Measurements from ENCODE around the gene ARHGEF4. TPM values are rescaled to one million over a fixed set of nuclear protein-coding genes. Genes with fewer than 3 reads are reported as not detected.

The ARHGEF4 gene
- total RNA-seq, 1 experiment from 2014 or later = 0.80 TPM

GRCh38 chr2:131014141-131014540 lies 177.4 kb downstream of the ARHGEF4 start:
- Histone ChIP-seq H3K27me3 (ENCODE audit: control insufficient read depth, insufficient read depth, low read length) (no peaks in the 10 kb centered on the region), H3K9me3 (ENCODE audit: control insufficient read depth, insufficient read depth, low read depth, low read length) (no peaks in the 10 kb centered on the region), H3K4me3 (ENCODE audit: low read depth in 2 of 2, low read length in 2 of 2) (no peak overlapping the region), H3K36me3 (ENCODE audit: control insufficient read depth, insufficient read depth, low read length) (no peaks in the 10 kb centered on the region), H3K27ac (ENCODE audit: low read length) (no peak overlapping the region), H3K4me1 (ENCODE audit: control insufficient read depth, insufficient read depth, low read length) (peaks cover 15% of the 10 kb centered on the region)
- intact Hi-C loops (cut with micrococcal nuclease; ENCODE audit: unreplicated experiment) = no loop called here
- ChIA-PET POLR2A (no interaction called here), CTCF (no interaction called here)
- in situ Hi-C loops (cut with HindIII; ENCODE audit: low pct_unique_long_range_greater_than_20kb, low sequenced_read_pairs) = no loop called here
- DNase-seq (ENCODE audit: low read depth, low spot score) (no peak), ATAC-seq (no peak)
- TF ChIP-seq POLR2AphosphoS5 (IDR thresholded peaks at IDR 0.05; ENCODE audit: low read depth, low read length) = no peak
- TF ChIP-seq REST (IDR thresholded peaks at IDR 0.05; ENCODE audit: insufficient read depth in 1 of 2, low read depth in 2 of 2, low read length in 1 of 2) = no peak
- no peak for TF ChIP-seq TCF7L2 (IDR thresholded peaks at IDR 0.05; ENCODE audit: low read depth, low read length)
- TF ChIP-seq SIN3A (IDR thresholded peaks at IDR 0.05; ENCODE audit: borderline replicate concordance, insufficient read depth, low read depth, low read length) = no peak
- TF ChIP-seq CTCF (IDR thresholded peaks at IDR 0.05) = no peak
- BruUV-seq (replicated peaks) = no TSS peak

GRCh38 chr2:131015764-131016163 lies 179.1 kb downstream of the ARHGEF4 start:
- ATAC-seq (no peak), DNase-seq (ENCODE audit: low read depth, low spot score) (no peak)
- intact Hi-C loops (cut with micrococcal nuclease; ENCODE audit: unreplicated experiment) = no loop called here
- no peaks in the 10 kb centered on the region for H3K9me3 ChIP-seq (ENCODE audit: control insufficient read depth, insufficient read depth, low read depth, low read length)
- POLR2A ChIA-PET = interaction anchor here (0.6 kb wide), 1 partner anchor 74 kb away, joined by 5 read pairs; no protein-coding TSS in a partner anchor
- BruUV-seq (replicated peaks) = no TSS peak
- no peak overlapping the region for H3K27ac ChIP-seq (ENCODE audit: low read length)
- H3K4me3 ChIP-seq (ENCODE audit: low read depth in 2 of 2, low read length in 2 of 2) = no peak overlapping the region
- no peak for TF ChIP-seq REST (IDR thresholded peaks at IDR 0.05; ENCODE audit: insufficient read depth in 1 of 2, low read depth in 2 of 2, low read length in 1 of 2)
- no peak for TF ChIP-seq TCF7L2 (IDR thresholded peaks at IDR 0.05; ENCODE audit: low read depth, low read length)
- TF ChIP-seq CTCF (IDR thresholded peaks at IDR 0.05) = no peak
- TF ChIP-seq SIN3A (IDR thresholded peaks at IDR 0.05; ENCODE audit: borderline replicate concordance, insufficient read depth, low read depth, low read length) = no peak
- no peak for TF ChIP-seq POLR2AphosphoS5 (IDR thresholded peaks at IDR 0.05; ENCODE audit: low read depth, low read length)
- H3K27me3 ChIP-seq (ENCODE audit: control insufficient read depth, insufficient read depth, low read length) = no peaks in the 10 kb centered on the region
- CTCF ChIA-PET = no interaction called here
- in situ Hi-C loops (cut with HindIII; ENCODE audit: low pct_unique_long_range_greater_than_20kb, low sequenced_read_pairs) = no loop called here
- no peaks in the 10 kb centered on the region for H3K36me3 ChIP-seq (ENCODE audit: control insufficient read depth, insufficient read depth, low read length)
- peaks cover 15% of the 10 kb centered on the region for H3K4me1 ChIP-seq (ENCODE audit: control insufficient read depth, insufficient read depth, low read length)
